ENCODE data around the gene USP2. TPM values are rescaled to one million over a fixed set of nuclear protein-coding genes. Genes with fewer than 3 reads are reported as not detected.

The USP2 gene
- total RNA-seq, 1 experiment from 2014 or later, result 0.14 TPM

GRCh38 chr11:119320776-119321524, 60.5 kb downstream of the USP2 start:
- POLR2A ChIA-PET, result interaction anchor here (0.7 to 1.3 kb wide), 7 partner anchors 13 to 408 kb away, joined by 3 to 4 read pairs (median 3); partner anchors contain the start of genes NECTIN1 and RNF26
- H3K27ac Mint-ChIP-seq (ENCODE audit: low read depth, unreplicated experiment), result peak overlapping the region; percentile 35
- intact Hi-C loops (cut with micrococcal nuclease), result loop anchor here (1.0 kb wide), 1 partner anchor 153 kb away; no protein-coding TSS in a partner anchor

DNA sequence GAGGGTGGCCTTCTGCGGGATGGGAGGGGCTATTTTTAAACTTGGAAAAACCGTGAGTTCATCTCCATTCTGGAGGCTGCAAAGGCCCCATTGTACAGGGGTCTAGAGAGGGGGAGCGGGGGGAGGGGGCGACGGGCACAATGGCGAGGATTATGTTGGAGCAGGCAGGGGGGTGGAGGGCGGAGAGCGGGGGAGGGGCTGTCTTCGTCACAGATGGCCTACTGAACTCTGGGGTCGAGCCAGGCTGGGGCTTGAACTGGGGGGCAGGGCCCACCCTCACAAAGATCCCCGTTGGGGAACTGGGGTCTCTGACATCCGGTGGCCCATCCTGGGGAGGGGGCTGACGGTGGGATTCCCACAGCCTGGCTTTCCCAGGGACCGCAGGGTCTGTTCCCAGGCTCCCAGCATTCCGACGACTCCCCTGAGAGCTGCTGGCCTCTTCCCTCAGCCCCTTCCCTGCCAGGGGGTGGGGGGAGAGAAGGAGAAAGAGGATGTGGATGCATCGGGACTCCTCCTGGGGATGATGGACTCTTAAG, 61.2 kb downstream of the USP2 start:
- no peak for DNase-seq (ENCODE audit: unreplicated experiment)
- H3K27me3 Mint-ChIP-seq (ENCODE audit: insufficient read depth, unreplicated experiment), result no peaks in the 10 kb centered on the region
- CTCF ChIA-PET, result interaction anchor here (0.6 to 6.8 kb wide), 6 partner anchors 36 to 1280 kb away, joined by 3 to 97 read pairs (median 3); no protein-coding TSS in a partner anchor
- intact Hi-C loops (cut with micrococcal nuclease), result no loop called here
- H3K4me3 Mint-ChIP-seq (ENCODE audit: unreplicated experiment), result no peak overlapping the region
- BruUV-seq (replicated peaks), result no TSS peak
- H3K36me3 Mint-ChIP-seq (ENCODE audit: insufficient read depth, unreplicated experiment), result no peaks in the 10 kb centered on the region
- H3K9me3 Mint-ChIP-seq (ENCODE audit: unreplicated experiment), result no peaks in the 10 kb centered on the region
- TF ChIP-seq, protein P1, sequence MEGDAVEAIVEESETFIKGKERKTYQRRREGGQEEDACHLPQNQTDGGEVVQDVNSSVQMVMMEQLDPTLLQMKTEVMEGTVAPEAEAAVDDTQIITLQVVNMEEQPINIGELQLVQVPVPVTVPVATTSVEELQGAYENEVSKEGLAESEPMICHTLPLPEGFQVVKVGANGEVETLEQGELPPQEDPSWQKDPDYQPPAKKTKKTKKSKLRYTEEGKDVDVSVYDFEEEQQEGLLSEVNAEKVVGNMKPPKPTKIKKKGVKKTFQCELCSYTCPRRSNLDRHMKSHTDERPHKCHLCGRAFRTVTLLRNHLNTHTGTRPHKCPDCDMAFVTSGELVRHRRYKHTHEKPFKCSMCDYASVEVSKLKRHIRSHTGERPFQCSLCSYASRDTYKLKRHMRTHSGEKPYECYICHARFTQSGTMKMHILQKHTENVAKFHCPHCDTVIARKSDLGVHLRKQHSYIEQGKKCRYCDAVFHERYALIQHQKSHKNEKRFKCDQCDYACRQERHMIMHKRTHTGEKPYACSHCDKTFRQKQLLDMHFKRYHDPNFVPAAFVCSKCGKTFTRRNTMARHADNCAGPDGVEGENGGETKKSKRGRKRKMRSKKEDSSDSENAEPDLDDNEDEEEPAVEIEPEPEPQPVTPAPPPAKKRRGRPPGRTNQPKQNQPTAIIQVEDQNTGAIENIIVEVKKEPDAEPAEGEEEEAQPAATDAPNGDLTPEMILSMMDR (IDR thresholded peaks at IDR 0.05; ENCODE audit: unreplicated experiment), result no peak
- POLR2A ChIA-PET, result interaction anchor here (0.7 to 1.3 kb wide), 5 partner anchors 18 to 116 kb away, joined by 3 to 4 read pairs (median 3); no protein-coding TSS in a partner anchor
- H3K27ac Mint-ChIP-seq (ENCODE audit: low read depth, unreplicated experiment), result no peak overlapping the region
- H3K4me1 Mint-ChIP-seq (ENCODE audit: insufficient read depth, unreplicated experiment), result peaks cover 14% of the 10 kb centered on the region

More at GRCh38 chr11:119320776-119321524, 60.5 kb downstream of the USP2 start:
- CTCF ChIA-PET, result interaction anchor here (0.6 to 6.8 kb wide), 18 partner anchors 13 to 1280 kb away, joined by 3 to 97 read pairs (median 3); partner anchors contain the start of gene USP2
- H3K4me1 Mint-ChIP-seq (ENCODE audit: insufficient read depth, unreplicated experiment), result peaks cover 14% of the 10 kb centered on the region
- BruUV-seq (replicated peaks), result no TSS peak
- H3K36me3 Mint-ChIP-seq (ENCODE audit: insufficient read depth, unreplicated experiment), result no peaks in the 10 kb centered on the region
- DNase-seq (ENCODE audit: unreplicated experiment), result peak; percentile 59
- peak overlapping the region; percentile 53 for H3K4me3 Mint-ChIP-seq (ENCODE audit: unreplicated experiment)
- H3K9me3 Mint-ChIP-seq (ENCODE audit: unreplicated experiment), result no peaks in the 10 kb centered on the region
- H3K27me3 Mint-ChIP-seq (ENCODE audit: insufficient read depth, unreplicated experiment), result no peaks in the 10 kb centered on the region
- TF ChIP-seq, protein P1 (IDR thresholded peaks at IDR 0.05; ENCODE audit: unreplicated experiment), result no peak

- CTCF ChIA-PET, result interaction anchor here (0.6 to 1.1 kb wide), 4 partner anchors 56 to 805 kb away, joined by 3 to 4 read pairs (median 3); no protein-coding TSS in a partner anchor
- Mint-ChIP-seq H3K4me3 (ENCODE audit: unreplicated experiment) (no peak overlapping the region), H3K27ac (ENCODE audit: low read depth, unreplicated experiment) (peak overlapping the region; percentile 71), H3K36me3 (ENCODE audit: insufficient read depth, unreplicated experiment) (no peaks in the 10 kb centered on the region), H3K4me1 (ENCODE audit: insufficient read depth, unreplicated experiment) (peaks cover 14% of the 10 kb centered on the region), H3K27me3 (ENCODE audit: insufficient read depth, unreplicated experiment) (no peaks in the 10 kb centered on the region), H3K9me3 (ENCODE audit: unreplicated experiment) (no peaks in the 10 kb centered on the region)
- no peak for DNase-seq (ENCODE audit: unreplicated experiment)
- POLR2A ChIA-PET, result no interaction called here
- TF ChIP-seq, protein P1 (IDR thresholded peaks at IDR 0.05; ENCODE audit: unreplicated experiment), result no peak
- BruUV-seq (replicated peaks), result no TSS peak
- intact Hi-C loops (cut with micrococcal nuclease), result no loop called here
These were observed 61.7 kb downstream of the USP2 start for GRCh38 chr11:119319700-119320239.

GRCh38 chr11:119319136-119319699, 62.3 kb downstream of the USP2 start:
- intact Hi-C loops (cut with micrococcal nuclease), result no loop called here
- no peaks in the 10 kb centered on the region for H3K9me3 Mint-ChIP-seq (ENCODE audit: unreplicated experiment)
- CTCF ChIA-PET, result interaction anchor here (0.6 to 1.1 kb wide), 6 partner anchors 18 to 199 kb away, joined by 3 to 6 read pairs (median 4); no protein-coding TSS in a partner anchor
- TF ChIP-seq, protein P1 (IDR thresholded peaks at IDR 0.05; ENCODE audit: unreplicated experiment), result no peak
- DNase-seq (ENCODE audit: unreplicated experiment), result no peak
- H3K27me3 Mint-ChIP-seq (ENCODE audit: insufficient read depth, unreplicated experiment), result no peaks in the 10 kb centered on the region
- BruUV-seq (replicated peaks), result no TSS peak
- H3K27ac Mint-ChIP-seq (ENCODE audit: low read depth, unreplicated experiment), result peak overlapping the region; percentile 71
- no peaks in the 10 kb centered on the region for H3K36me3 Mint-ChIP-seq (ENCODE audit: insufficient read depth, unreplicated experiment)
- H3K4me3 Mint-ChIP-seq (ENCODE audit: unreplicated experiment), result peak overlapping the region; percentile 5
- POLR2A ChIA-PET, result no interaction called here
- peaks cover 14% of the 10 kb centered on the region for H3K4me1 Mint-ChIP-seq (ENCODE audit: insufficient read depth, unreplicated experiment)
